HG03460 (cell line): ENCODE results near the gene SPSB2.

Experiments
- ATAC-seq: cut with Tn5 transposase; IDR thresholded peaks from one replicate; pipeline ENCODE4 v1.9.1; 2021; ENCODE audit not compliant: unreplicated experiment

The SPSB2 gene

GRCh38 chr12:6833189-6833890, 39.8 kb downstream of the SPSB2 start:
- ATAC-seq, result no peak

- ATAC-seq, result no peak
These were observed 41.0 kb downstream of the SPSB2 start for GRCh38 chr12:6832125-6832524.

GRCh38 chr12:6831450-6831995, 41.6 kb downstream of the SPSB2 start:
- no peak for ATAC-seq

- no peak for ATAC-seq
These were observed 42.1 kb downstream of the SPSB2 start for GRCh38 chr12:6830999-6831398.

GRCh38 chr12:6830286-6830890, 42.7 kb downstream of the SPSB2 start:
- no peak for ATAC-seq

- ATAC-seq, result no peak
These were observed 43.4 kb downstream of the SPSB2 start for GRCh38 chr12:6829536-6830220.

GRCh38 chr12:6828781-6829535, 44.1 kb downstream of the SPSB2 start:
- no peak for ATAC-seq

- no peak for ATAC-seq
These were observed 44.9 kb downstream of the SPSB2 start, which contains the start of gene P3H3 for GRCh38 chr12:6827982-6828780. TSS of gene P3H3 (plus strand) at chr12:6828407. CDS start at chr12:6828441, 34 bp downstream.

GRCh38 chr12:6827437-6827911, 45.6 kb downstream of the SPSB2 start:
- ATAC-seq, result no peak

- no peak for ATAC-seq
These were observed 46.2 kb downstream of the SPSB2 start for GRCh38 chr12:6826734-6827436.

- no peak for ATAC-seq
These were observed 46.9 kb downstream of the SPSB2 start for GRCh38 chr12:6826125-6826733.

GRCh38 chr12:6825398-6826124, 47.5 kb downstream of the SPSB2 start:
- no peak for ATAC-seq

- no peak for ATAC-seq
These were observed 48.2 kb downstream of the SPSB2 start for GRCh38 chr12:6824901-6825381.

GRCh38 chr12:6824085-6824775, 48.9 kb downstream of the SPSB2 start:
- ATAC-seq, result no peak

- no peak for ATAC-seq
These were observed 49.7 kb downstream of the SPSB2 start for GRCh38 chr12:6823182-6824084.

- no peak for ATAC-seq
These were observed 50.5 kb downstream of the SPSB2 start for GRCh38 chr12:6822426-6823135.
